HepG2 (cell line): ENCODE results near the gene MAP3K9. TPM values are rescaled to one million over a fixed set of nuclear protein-coding genes. Genes with fewer than 3 reads are reported as not detected.
A peak's percentile ranks its signal among the peaks of the same experiment; 100 is the strongest.

ENCODE experiments used
- ERF ChIP-seq: IDR thresholded peaks from 2 replicates; pipeline ENCODE4 v1.6.1; 2018; ENCODE audit warnings: missing biosample characterization, missing genetic modification reagents
- JUNB ChIP-seq: sonication (generic); formaldehyde crosslinking; IDR thresholded peaks from 2 replicates; pipeline ENCODE4 v1.8.0; 2022; ENCODE audit warnings: missing genetic modification reagents, mild to moderate bottlenecking, borderline replicate concordance
- MIER3 ChIP-seq: IDR thresholded peaks from 2 replicates; pipeline ENCODE4 v1.6.1; 2016; ENCODE audit warnings: missing compliant biosample characterization, borderline replicate concordance
- PCBP2 ChIP-seq: fragments of 200-400 bp; formaldehyde crosslinking; optimal IDR thresholded peaks from 2 replicates; pipeline ENCODE3; 2018; ENCODE audit warnings: low read length, low read depth; ENCODE audit not compliant: poor library complexity, severe bottlenecking
- POLR2A ChIP-seq, 2 experiments: IDR thresholded peaks; 2 replicates each; pipeline ENCODE4 v1.6.1; 2011; ENCODE audit warnings: low read depth in 2 of 2, low read length in 2 of 2, mild to moderate bottlenecking in 1 of 2, moderate library complexity in 1 of 2; ENCODE audit not compliant: insufficient read depth in 1 of 2
- TBL1XR1 ChIP-seq: fragments of 150-350 bp; IDR thresholded peaks from 2 replicates; pipeline ENCODE4 v1.6.1; 2014; ENCODE audit warnings: borderline replicate concordance, low read length; ENCODE audit not compliant: partially characterized antibody
- ZBTB21 ChIP-seq: sonication (generic); formaldehyde crosslinking; IDR thresholded peaks from 2 replicates; pipeline ENCODE4 v1.4.0; 2020; ENCODE audit warnings: missing genetic modification reagents
- ZBTB7B ChIP-seq: sonication (generic); formaldehyde crosslinking; IDR thresholded peaks from 2 replicates; pipeline ENCODE4 v1.4.0; 2020; ENCODE audit warnings: missing genetic modification reagents
- ZNF256 ChIP-seq: sonication (generic); formaldehyde crosslinking; conservative IDR thresholded peaks from 2 replicates; pipeline ENCODE4 v1.4.0; 2020; ENCODE audit warnings: missing genetic modification reagents
- ZNF546 ChIP-seq: sonication (generic); formaldehyde crosslinking; conservative IDR thresholded peaks from 2 replicates; pipeline ENCODE4 v1.8.1; 2023; ENCODE audit warnings: mild to moderate bottlenecking, missing genetic modification reagents
- ZNF557 ChIP-seq: sonication (generic); formaldehyde crosslinking; IDR thresholded peaks from 2 replicates; pipeline ENCODE4 v1.4.0; 2020; ENCODE audit warnings: missing genetic modification reagents
- ZNF558 ChIP-seq: sonication (generic); formaldehyde crosslinking; IDR thresholded peaks from 2 replicates; pipeline ENCODE4 v1.9.0; 2022; ENCODE audit warnings: mild to moderate bottlenecking, missing genetic modification reagents, borderline replicate concordance
- ZNF776 ChIP-seq: sonication (generic); formaldehyde crosslinking; IDR thresholded peaks from 2 replicates; pipeline ENCODE4 v1.4.0; 2020; ENCODE audit warnings: mild to moderate bottlenecking, missing genetic modification reagents
- ZNF792 ChIP-seq: IDR thresholded peaks from 2 replicates; pipeline ENCODE4 v1.6.1; 2016
- ZNF879 ChIP-seq: sonication (generic); formaldehyde crosslinking; IDR thresholded peaks from 2 replicates; pipeline ENCODE4 v1.8.1; 2023; ENCODE audit warnings: missing genetic modification reagents
- polyA plus RNA-seq, 8 experiments: library from polyadenylated mRNA; depleted of rRNA in 3 of 8; stranded (reverse) in 7 of 8; unstranded in 1 of 8; fragments of >200 nt; fragmentation: Illumina TruSeq in 4 of 8; extraction: Trizol in 4 of 8; gene quantifications; 2 replicates each; pipeline versions ENCODE4 v1.2.1 to v1.2.3, GENCODE V29; 2011 to 2016; ENCODE audit warnings: low read depth in 4 of 8, missing spikeins in 1 of 8, mixed read lengths in 1 of 8; ENCODE audit not compliant: insufficient read depth in 1 of 8
- total RNA-seq, 5 experiments: library from RNA; depleted of rRNA; stranded (reverse); fragments of >200 nt; fragmentation: Illumina TruSeq; extraction: Trizol; gene quantifications; 2 replicates each; pipeline ENCODE4 v1.2.3, GENCODE V29; 2016; ENCODE audit warnings: low read depth in 1 of 5
- TF ChIP-seq, protein P1 (sequence below): sonication (generic); formaldehyde crosslinking; IDR thresholded peaks from 2 replicates; pipeline ENCODE4 v1.5.0; 2020; ENCODE audit warnings: missing genetic modification reagents
- TF ChIP-seq, protein P2 (sequence below): sonication (generic); formaldehyde crosslinking; IDR thresholded peaks from 2 replicates; pipeline ENCODE4 v1.9.0; 2021; ENCODE audit warnings: mild to moderate bottlenecking, missing genetic modification reagents
- TF ChIP-seq, protein P3 (sequence below): sonication (generic); formaldehyde crosslinking; IDR thresholded peaks from 2 replicates; pipeline ENCODE4 v1.8.0; 2022; ENCODE audit warnings: missing genetic modification reagents, mild to moderate bottlenecking, inconsistent platforms, borderline replicate concordance
- TF ChIP-seq, protein P4 (sequence below): sonication (generic); formaldehyde crosslinking; IDR thresholded peaks from 2 replicates; pipeline ENCODE4 v1.4.0; 2020; ENCODE audit warnings: mild to moderate bottlenecking, missing genetic modification reagents, borderline replicate concordance

MAP3K9 gene
- total and polyA plus RNA-seq, 2 of the 13 experiments (the other 11 are each of a cell fraction or from before 2014, with no cell fraction given) = 4.3 to 4.5 TPM

DNA sequence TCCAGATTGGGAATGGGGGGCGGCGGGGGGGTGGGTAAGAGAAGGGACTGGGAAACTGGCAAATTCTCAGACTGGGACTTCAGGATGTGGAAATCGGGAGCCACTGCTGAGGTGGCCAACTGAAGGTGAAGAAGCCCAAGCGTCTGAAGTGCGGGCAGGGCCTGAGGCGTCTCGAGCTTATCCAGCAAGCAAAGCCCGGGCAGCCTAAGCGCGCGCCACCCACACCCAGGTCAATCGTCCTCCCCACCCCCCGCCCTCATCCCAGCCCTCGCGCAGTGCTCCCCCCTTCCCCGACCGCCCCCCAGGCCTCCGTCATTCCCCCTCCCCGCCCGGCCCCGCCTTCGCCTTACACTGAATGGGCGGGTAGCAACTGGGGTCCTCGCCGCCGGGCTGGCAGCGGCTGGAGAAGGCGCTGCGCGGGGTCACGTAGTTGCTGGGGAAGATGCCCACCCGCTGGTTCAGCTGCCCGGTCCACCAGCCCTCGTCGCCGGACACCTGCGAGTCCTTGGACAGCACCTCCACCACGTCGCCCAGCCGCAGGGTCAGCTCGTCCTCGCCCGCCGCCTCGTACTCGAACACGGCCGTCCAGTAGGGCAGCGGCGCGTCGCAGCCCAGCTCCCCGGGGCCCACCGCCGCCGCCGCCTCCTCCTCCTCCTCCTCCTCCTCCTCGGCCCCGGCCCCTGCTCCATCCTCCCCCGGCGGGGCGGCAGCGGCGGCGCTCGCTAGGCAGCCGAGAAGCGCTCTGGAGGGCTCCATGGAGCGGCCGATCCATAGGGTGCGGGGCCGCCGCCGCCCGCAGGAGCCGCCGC, 693 bp downstream of the MAP3K9 start (continued):
- TF ChIP-seq, protein P1, sequence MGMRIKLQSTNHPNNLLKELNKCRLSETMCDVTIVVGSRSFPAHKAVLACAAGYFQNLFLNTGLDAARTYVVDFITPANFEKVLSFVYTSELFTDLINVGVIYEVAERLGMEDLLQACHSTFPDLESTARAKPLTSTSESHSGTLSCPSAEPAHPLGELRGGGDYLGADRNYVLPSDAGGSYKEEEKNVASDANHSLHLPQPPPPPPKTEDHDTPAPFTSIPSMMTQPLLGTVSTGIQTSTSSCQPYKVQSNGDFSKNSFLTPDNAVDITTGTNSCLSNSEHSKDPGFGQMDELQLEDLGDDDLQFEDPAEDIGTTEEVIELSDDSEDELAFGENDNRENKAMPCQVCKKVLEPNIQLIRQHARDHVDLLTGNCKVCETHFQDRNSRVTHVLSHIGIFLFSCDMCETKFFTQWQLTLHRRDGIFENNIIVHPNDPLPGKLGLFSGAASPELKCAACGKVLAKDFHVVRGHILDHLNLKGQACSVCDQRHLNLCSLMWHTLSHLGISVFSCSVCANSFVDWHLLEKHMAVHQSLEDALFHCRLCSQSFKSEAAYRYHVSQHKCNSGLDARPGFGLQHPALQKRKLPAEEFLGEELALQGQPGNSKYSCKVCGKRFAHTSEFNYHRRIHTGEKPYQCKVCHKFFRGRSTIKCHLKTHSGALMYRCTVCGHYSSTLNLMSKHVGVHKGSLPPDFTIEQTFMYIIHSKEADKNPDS (CRISPR knock-in tag) = 0 out of 2 replicates have a peak, but pooled peaks have one; percentile 57
- TF ChIP-seq JUNB (CRISPR knock-in tag) (no peak), ZBTB21 (CRISPR knock-in tag) (no peak), ZNF546 (CRISPR knock-in tag) (no peak), ZNF256 (no peak), ZNF879 (CRISPR knock-in tag) (no peak), MIER3 (CRISPR knock-in tag) (no peak), POLR2A (IDR thresholded peaks at IDR 0.05; ENCODE audit: insufficient read depth in 1 of 2, low read depth in 2 of 2, low read length in 2 of 2) (no peak), ZNF557 (CRISPR knock-in tag) (no peak), ZNF776 (no peak), ERF (no peak), PCBP2 (no peak), ZNF558 (CRISPR knock-in tag) (no peak), ZBTB7B (CRISPR knock-in tag) (peak; percentile 52; the same call in 1 of the 2 replicates), TBL1XR1 (no peak), ZNF792 (no peak)
- TF ChIP-seq, protein P2, sequence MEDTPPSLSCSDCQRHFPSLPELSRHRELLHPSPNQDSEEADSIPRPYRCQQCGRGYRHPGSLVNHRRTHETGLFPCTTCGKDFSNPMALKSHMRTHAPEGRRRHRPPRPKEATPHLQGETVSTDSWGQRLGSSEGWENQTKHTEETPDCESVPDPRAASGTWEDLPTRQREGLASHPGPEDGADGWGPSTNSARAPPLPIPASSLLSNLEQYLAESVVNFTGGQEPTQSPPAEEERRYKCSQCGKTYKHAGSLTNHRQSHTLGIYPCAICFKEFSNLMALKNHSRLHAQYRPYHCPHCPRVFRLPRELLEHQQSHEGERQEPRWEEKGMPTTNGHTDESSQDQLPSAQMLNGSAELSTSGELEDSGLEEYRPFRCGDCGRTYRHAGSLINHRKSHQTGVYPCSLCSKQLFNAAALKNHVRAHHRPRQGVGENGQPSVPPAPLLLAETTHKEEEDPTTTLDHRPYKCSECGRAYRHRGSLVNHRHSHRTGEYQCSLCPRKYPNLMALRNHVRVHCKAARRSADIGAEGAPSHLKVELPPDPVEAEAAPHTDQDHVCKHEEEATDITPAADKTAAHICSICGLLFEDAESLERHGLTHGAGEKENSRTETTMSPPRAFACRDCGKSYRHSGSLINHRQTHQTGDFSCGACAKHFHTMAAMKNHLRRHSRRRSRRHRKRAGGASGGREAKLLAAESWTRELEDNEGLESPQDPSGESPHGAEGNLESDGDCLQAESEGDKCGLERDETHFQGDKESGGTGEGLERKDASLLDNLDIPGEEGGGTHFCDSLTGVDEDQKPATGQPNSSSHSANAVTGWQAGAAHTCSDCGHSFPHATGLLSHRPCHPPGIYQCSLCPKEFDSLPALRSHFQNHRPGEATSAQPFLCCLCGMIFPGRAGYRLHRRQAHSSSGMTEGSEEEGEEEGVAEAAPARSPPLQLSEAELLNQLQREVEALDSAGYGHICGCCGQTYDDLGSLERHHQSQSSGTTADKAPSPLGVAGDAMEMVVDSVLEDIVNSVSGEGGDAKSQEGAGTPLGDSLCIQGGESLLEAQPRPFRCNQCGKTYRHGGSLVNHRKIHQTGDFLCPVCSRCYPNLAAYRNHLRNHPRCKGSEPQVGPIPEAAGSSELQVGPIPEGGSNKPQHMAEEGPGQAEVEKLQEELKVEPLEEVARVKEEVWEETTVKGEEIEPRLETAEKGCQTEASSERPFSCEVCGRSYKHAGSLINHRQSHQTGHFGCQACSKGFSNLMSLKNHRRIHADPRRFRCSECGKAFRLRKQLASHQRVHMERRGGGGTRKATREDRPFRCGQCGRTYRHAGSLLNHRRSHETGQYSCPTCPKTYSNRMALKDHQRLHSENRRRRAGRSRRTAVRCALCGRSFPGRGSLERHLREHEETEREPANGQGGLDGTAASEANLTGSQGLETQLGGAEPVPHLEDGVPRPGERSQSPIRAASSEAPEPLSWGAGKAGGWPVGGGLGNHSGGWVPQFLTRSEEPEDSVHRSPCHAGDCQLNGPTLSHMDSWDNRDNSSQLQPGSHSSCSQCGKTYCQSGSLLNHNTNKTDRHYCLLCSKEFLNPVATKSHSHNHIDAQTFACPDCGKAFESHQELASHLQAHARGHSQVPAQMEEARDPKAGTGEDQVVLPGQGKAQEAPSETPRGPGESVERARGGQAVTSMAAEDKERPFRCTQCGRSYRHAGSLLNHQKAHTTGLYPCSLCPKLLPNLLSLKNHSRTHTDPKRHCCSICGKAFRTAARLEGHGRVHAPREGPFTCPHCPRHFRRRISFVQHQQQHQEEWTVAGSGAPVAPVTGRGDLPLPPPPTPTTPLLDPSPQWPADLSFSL (CRISPR knock-in tag) = no peak
- TF ChIP-seq, protein P3, sequence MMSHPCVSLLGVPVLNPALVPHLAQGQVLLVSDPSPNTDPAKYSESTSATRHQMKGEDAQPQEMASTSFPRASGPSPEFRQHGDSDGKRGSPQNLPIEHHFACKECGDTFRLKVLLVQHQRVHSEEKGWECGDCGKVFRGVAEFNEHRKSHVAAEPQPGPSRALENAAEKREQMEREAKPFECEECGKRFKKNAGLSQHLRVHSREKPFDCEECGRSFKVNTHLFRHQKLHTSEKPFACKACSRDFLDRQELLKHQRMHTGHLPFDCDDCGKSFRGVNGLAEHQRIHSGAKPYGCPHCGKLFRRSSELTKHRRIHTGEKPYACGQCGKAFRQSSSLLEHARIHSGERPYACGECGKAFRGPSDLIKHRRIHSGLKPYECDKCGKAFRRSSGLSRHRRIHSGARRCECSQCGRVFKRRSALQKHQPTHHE (CRISPR knock-in tag) = 0 out of 2 replicates have a peak, but pooled peaks have one; percentile 32
- TF ChIP-seq, protein P4, sequence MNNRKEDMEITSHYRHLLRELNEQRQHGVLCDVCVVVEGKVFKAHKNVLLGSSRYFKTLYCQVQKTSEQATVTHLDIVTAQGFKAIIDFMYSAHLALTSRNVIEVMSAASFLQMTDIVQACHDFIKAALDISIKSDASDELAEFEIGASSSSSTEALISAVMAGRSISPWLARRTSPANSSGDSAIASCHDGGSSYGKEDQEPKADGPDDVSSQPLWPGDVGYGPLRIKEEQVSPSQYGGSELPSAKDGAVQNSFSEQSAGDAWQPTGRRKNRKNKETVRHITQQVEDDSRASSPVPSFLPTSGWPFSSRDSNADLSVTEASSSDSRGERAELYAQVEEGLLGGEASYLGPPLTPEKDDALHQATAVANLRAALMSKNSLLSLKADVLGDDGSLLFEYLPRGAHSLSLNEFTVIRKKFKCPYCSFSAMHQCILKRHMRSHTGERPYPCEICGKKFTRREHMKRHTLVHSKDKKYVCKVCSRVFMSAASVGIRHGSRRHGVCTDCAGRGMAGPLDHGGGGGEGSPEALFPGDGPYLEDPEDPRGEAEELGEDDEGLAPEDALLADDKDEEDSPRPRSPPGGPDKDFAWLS (CRISPR knock-in tag) = no peak
